CMK (cell line): ENCODE data around the gene ESYT1.
"Not testable (repeated sequence)": the region's sequence is repeated elsewhere in the genome, so short reads cannot be mapped to it uniquely, and the experiment has no call there.

ENCODE experiments used
- DNase-seq: peaks from one replicate; pipeline ENCODE4 v3.0.0-alpha.2; 2010; ENCODE audit warnings: low read depth

ESYT1 gene

DNA sequence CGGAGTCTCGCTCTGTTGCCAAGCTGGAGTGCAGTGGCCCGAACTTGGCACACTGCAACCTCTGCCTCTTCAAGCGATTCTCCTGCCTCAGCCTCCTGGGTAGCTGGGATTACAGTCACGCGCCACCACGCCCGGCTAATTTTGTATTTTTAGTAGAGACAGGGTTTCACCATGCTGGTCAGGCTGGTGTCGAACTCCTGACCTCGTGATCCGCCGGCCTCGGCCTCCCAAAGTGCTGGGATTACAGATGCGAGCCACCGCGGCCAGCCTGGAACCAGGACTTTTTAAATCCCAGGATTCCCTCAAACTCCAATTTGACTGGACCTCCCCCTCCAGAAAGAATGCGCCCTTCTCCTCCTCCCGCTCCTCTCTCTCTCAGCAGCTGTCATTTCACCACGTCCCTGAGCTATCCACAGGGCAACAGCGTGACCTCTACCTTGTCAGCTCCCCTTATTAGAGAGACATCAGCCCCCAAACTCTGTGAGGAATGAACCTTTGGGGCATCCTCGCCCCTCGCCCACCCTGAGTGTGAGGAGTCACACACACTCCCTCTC lies 2.0 kb downstream of the ESYT1 start:
- no peak for DNase-seq

DNA sequence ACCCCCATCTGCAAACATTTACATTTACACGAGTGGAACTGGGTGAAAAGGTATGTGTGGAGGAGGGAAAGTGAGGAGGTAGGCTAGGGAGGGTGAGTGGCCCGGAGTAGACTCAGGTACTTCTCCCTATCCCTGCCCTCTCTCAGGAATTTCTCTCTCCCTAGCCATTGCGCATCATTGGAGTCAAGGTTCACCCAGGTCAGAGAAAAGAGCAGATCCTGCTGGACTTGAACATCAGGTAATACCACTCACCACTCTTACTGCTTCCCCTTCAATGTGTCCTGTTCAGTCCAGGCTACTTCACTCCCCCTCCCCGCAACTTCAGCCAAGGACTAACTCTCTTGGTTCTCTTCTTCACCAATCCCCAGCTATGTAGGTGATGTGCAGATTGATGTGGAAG lies 2.8 kb downstream of the ESYT1 start:
- no peak for DNase-seq

DNA sequence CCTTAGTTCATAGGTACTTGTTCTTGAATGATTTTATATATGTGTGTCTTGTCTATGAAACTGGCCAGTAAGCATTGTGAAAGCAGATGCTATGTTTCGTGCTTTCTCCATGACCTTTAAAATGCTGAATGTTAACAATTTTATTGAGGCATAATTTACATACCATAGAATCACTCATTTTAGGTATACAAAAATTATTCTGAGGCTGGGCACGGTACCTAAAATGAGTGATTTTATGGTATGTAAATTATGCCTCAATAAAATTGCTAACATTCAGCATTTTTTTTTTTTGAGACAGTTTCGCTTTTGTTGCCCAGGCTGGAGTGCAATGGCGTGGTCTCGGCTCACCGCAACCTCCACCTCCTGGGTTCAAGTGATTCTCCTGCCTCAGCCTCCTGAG lies 6.8 kb downstream of the ESYT1 start:
- DNase-seq, result no peak

DNA sequence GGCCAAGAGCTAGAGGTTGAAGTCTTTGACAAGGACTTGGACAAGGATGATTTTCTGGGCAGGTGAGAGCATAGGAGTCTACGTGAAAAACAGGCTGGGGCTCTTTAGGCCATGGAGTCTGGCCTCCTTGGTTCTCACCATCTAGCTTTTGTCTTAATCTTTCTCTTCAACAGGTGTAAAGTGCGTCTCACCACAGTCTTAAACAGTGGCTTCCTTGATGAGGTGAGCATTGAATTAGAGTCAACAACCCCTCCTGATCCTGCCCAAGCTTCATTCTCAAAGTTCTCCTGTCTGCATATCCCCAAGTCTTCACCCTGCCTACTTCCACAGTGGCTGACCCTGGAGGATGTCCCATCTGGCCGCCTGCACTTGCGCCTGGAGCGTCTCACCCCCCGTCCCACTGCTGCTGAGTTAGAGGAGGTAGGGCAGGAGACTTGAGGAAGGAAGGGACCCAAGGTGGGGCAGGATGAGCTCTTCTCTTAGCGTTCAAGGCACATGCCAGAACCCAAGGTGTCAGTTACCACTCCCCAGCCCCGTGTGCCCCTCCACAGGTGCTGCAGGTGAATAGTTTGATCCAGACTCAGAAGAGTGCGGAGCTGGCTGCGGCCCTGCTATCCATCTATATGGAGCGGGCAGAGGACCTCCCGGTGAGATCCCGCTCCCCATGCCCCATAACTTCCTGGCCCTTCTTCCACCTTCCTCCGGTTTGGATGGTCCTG lies 9.9 kb downstream of the ESYT1 start:
- DNase-seq, result no peak

DNA sequence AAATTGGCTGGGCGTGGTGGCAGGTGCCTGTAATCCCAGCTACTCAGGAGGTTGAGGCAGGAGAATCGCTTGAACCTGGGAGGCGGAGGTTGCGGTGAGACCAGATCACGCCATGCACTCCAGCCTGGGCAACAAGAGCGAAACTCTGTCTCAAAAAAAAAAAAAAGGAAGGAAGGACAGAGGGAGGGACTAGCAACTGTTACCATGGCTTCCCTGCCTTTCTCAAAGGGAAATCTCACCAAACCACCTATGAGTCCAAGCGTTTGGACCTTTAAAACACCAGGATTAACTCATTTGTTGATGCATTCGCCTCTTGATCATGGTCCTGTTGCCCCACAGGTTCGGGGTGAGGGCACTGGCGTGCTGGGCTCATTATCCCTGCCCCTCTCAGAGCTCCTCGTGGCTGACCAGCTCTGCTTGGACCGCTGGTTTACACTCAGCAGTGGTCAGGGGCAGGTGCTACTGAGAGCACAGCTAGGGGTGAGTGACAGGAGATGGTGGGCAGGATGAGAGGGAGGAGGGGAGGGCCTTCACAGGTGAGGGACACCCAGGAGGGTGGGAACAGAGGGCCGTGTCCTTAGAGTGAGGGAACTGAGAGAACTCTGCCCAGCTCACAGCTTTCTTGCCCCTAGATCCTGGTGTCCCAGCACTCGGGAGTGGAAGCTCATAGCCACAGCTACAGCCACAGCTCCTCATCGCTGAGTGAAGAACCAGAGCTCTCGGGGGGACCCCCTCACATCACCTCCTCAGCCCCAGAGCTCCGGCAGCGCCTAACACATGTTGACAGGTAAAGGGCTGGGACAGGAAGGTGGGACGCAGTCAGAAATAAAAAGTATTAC lies 14.1 kb downstream of the ESYT1 start:
- no peak for DNase-seq

DNA sequence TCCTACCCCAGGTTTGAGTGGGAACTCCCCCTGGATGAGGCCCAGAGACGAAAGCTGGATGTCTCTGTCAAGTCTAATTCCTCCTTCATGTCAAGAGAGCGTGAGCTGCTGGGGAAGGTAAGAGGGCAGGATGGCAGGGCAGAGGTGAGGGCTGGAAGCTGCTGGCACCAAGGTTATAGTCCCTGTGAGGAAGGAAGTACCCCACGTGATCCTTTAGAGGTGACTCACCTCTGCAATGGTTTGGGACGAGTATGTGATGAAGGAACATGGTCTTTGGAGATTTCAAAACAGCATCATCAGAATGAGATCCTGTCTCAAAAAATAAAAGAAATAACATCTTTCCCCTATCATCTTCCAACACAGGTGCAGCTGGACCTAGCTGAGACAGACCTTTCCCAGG lies 15.2 kb downstream of the ESYT1 start:
- DNase-seq, result no peak

DNA sequence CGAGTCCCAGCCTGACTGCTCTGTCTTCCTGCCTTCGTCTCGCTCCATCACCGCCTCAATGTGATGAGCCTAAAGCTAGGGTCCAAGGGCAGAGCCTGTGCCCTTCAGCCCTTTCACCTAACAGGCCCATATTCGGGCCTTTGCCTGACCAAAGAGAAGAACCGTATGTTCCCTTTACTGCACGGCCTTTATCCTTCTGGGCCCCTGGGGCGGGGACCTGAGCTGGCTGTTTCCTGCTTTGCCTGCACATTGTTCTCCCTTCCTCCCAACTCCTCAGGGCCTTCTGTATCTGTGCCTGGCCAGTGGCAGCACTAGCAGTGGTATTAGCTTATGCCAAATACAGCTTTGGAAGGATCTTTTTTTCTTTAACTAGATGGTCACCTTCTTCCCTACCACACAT lies 15.8 kb downstream of the ESYT1 start:
- no peak for DNase-seq

DNA sequence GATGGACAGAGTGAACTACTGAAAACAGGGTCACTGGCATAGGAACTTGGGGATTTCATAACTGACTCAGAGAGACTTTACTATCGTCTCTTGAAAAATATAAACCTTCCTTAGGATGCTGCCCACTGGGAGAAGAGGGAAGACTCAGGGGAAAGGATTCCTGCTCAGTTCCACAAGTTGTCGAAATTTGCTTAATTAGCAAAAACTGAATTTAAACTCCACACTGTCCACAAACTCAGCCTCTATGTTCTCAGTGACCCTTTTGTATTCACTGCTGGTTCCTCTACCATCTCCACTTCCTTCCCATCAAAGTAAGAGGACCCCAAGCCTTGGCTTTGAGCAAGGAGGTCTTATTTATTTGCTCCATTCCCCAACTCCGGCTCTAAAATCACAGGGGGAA lies 17.1 kb downstream of the ESYT1 start:
- no peak for DNase-seq

DNA sequence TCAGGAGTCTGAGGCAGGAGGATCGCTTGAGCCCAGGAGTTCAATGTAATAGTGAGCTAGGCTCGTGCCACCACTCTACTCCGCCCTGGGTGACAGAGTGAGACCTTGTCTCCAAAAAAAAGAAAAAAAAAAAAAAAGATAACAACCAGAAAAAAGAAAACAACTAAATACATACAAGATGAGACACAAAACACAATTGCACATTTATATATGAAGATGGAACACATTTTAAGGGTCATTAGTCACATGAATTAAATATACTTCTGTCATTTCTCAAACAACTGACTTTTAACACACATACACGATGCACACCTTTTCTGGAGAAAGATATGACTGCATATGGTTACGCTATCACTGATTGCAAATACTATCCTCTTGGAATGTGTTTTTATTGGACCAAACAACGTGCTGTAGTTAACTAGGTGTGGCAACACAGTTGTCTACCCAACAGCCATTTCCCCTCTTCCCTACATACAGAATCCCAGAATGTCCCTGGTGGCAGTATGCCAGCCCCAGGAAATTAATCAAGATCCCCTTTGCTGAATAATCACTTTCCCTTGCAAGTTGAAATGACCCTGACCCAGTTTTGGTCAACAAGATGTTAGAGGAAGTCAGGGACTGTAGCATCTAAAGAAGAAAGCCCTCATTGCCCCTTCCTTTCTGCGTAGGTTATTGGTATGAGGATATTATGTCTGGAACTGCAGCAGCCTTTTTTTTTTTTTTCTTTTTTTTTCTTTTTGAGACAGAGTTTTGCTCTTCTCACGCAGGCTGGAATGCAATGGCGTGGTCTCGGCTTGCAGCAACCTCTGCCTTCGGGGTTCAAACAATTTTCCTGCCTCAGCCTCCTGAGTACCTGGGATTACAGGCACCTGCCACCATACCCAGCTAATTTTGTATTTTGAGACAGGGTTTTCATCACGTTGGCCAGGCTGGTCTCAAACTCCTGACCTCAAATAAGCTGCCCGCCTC lies 18.7 kb downstream of the ESYT1 start:
- no peak for DNase-seq

DNA sequence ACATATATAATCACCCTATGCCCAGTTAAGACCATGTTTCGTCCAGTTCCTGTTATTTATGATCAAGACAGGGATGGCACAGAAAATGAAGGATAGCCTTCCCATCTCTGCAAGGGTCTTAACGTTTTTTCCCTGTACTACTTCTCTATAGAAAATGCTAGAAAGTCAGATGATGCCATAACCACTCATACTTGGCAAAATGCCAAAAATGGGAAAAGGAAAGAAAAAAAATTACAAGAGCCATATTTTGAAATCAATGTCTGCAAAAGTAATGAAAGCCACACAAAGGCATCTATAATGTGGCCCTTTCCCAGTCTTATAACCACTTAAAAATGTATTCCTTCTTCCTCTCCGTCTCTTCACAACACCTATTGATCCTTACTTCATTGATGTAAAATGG lies 22.5 kb downstream of the ESYT1 start:
- no peak for DNase-seq

DNA sequence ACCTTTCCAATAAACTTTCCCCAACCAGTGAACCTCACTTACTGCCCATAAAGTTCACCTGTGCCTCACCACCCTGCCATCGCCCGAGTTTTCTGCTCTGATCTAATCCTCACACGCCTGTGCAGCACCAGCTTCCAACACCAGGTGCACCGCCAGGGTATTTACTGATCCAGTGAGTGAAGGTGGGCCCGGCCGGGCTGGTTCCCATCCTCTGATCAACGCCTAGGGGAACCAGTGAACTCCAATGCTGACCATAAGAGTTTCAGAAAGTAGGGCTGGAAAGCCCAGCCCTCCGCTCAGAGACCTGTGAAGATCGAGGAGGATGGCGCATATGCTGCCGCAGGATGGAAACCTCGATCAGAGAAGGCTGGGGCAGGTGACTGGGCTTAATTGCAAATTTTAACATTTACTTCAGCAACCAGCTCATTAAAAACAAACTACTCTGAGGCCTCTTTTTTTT lies 23.6 kb downstream of the ESYT1 start:
- DNase-seq, result no peak

DNA sequence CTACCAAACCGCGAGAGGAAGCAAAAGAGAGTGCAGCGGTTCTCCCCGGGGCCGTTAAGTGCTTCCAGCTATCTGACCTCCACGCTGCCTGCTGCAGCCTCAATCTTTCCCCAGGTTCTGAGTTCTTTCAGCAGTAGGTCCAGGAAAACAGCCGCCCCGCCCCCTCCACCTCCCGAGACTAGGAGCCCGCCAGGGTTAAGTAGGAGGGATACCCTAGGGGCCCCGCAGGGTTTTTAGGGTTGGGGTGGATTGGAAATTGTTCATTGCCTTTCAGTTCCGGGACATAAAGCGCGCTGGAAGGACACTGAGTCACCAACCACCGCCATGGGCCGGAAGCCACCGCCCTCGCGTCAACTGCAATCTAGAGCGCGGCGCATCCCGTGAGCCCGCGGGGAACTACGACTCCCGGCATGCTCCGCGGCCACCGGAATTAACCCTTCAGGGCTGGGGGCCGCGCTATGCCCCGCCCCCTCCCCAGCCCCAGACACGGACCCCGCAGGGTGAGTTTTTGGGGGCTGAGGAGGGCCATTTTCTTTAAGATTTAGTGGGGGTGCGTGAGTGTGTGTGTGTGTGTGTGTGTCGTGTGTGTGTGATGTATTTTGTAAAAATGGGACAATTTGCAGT lies 24.2 kb downstream of the ESYT1 start, which contains the start of gene MYL6B:
TSS of gene MYL6B (plus strand) at position 456 of the 624 bp plus-strand sequence. CDS start 1,332 bp downstream, outside the sequence.
- peak; percentile 64 for DNase-seq

DNA sequence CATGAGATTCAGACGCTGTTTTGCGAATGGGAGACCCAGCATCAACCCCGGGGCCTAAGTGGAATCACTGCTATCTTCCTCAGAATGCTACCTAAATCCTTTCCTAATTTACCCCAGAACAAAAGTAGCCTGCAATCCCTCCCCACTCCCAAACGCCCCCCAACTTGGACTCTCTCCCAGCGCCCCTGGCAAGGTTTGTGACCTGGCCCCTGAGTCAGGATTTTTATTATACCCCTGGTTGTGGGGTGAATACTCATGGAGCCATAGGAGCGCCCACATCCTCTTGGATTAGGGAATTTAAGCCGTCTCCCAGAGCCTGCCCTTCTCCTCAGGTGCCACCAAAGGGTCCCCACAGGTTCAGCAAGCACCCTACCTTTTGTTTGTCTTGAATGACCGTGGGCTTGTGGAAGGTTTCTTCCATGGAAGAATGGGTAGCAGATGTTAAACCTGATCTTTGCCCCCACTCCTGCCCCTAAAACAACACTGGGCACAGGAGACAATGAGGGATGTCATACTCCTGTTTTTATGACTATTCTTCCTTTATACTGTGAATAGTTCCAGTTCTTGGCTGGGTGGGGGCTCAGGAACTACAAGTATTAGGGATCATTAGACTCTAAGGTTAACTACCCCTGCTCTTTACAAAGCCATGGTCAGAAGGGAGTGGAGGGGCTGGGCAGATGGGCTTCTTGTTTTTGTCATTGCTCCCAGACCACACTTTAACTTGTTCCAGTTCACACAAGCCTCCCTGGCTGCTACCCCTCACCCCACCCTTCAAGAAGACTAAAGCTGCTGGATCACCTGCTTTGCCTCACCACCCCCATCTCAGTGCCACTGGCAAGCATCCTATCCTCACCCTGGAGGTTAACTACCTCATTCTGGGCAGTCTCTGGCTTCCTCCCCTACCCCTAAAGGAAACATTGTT lies 24.9 kb downstream of the ESYT1 start:
- no peak for DNase-seq

DNA sequence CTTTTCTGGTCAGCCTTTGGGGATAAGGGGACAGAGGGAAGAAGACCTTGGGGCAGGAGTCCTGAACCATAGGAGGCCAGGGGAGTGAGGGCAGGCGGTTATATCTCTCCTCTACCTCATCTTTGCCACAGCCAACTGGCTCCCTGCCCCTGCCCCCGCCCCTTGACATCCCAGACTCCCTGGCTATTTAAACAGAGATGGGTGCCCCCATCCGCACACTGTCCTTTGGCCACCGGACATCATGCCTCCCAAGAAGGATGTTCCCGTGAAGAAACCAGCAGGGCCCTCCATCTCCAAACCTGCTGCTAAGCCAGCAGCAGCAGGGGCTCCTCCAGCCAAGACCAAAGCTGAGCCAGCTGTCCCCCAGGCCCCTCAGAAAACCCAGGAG lies 25.6 kb downstream of the ESYT1 start:
- DNase-seq, result no peak

DNA sequence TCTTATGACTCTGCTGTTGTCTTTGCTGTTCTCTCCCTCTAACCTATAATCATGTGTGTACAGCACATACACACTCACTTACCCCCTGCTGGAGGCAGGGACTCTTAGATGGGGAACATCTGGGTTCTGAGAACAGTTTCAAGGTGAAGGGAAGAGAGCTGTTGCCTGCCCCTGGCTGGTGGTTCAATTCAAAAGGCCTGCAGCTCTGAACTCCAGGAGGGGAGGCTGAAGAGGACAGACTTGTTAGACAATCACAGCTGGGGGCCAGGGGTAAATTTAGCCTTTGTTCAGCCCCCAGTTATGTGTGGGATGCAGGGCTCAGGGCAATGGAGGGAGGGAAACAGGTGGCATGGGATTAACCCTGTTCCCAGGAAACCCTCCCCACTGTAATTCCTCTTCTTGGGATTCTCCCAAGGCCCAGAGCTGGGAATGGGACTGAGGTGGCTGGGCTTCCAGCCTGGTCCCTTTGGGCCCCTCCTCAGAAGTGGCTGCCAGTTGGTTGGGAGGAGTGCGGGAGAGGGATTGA lies 26.2 kb downstream of the ESYT1 start:
- DNase-seq, result no peak

DNA sequence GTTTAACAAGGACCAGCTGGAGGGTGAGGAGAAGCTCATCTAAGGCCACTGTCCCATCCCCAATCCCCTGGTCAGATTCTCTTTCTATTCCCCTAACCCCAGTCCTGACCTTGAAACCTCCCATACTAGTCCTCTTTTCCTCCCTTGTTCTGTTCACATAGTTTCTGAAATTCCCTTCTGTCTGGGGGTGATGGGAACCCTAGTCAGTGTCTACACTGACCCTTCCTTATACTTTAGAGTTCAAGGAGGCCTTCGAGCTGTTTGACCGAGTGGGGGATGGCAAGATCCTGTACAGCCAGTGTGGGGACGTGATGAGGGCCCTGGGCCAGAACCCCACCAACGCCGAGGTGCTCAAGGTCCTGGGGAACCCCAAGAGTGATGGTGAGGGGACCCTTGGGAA lies 26.8 kb downstream of the ESYT1 start:
- no peak for DNase-seq

DNA sequence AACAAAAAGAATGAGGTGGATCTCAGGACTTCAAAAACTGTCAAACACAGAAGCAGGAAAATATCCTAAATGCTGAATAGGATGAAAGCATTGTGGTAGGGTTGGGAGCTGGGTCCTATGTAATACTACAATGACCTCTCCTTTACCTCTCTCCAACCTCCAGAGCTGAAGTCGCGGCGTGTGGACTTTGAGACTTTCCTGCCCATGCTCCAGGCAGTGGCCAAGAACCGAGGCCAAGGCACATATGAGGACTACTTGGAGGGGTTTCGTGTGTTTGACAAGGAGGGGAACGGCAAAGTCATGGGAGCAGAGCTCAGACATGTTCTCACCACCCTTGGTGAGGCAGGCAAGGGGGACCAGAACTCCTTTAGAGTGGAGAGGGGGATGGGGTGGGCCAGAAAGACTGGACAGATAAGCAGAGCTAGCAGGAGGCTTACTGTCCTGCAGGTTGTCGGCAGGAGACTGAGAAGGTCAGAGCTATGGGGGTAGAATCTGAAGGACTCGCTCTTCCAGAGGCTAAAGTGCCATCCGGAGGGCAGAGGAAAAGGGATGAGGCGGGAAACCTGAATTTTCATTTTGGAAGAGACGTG lies 27.3 kb downstream of the ESYT1 start:
- no peak for DNase-seq

DNA sequence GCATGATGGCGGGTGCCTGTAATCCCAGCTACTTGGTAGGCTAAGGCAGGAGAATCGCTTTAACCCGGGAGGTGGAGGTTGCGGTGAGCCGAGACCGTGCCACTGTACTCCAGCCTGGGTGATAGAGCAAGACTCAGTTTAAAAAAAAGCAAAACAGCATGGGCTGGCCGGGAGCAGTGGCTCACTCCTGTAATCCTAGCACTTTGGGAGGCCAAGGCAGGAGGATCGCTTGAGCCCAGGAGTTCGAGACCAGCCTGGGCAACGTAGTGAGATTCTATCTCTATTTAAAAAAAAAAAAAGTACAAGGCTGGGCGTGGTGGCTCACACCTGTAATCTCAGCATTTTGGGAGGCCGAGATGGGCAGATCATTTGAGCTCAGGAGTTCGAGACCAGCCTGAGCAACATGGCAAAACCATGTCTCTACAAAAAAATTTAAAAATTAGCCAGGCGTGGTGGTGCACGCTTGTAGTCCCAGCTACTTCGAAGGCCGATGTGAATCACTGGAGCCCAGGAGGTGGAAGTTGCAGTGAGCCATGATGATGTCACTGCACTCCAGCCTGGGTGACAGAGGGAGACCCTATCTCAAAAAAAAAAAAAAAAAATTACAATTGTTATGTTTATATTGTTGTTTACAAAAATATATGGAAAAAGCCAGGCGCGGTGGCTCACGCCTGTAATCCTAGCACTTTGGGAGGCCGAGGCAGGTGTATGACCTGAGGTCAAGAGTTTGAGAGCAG lies 28.6 kb downstream of the ESYT1 start:
- not testable (repeated sequence) for DNase-seq
